Fibroblast of the aortic adventitia (primary cell): Measurements from ENCODE around the gene C19orf38. TPM values are rescaled to one million over a fixed set of nuclear protein-coding genes. Genes with fewer than 3 reads are reported as not detected.
"Not testable (repeated sequence)": the region's sequence is repeated elsewhere in the genome, so short reads cannot be mapped to it uniquely, and the experiment has no call there.

Source experiments
- DNase-seq: peaks from one replicate; pipeline ENCODE4 v3.0.0-alpha.2; 2010; ENCODE audit warnings: low read depth
- H3K4me3 ChIP-seq: 2 replicates; pipeline ENCODE4 v1.5.1; 2011; ENCODE audit warnings: low read depth, mild to moderate bottlenecking, control low read depth, low read length, moderate library complexity
- total RNA-seq: library from RNA; depleted of rRNA; stranded (reverse); fragments of >200 nt; gene quantifications from 2 replicates; pipeline ENCODE4 v1.2.3, GENCODE V29; 2012; ENCODE audit warnings: low replicate concordance
- TF ChIP-seq, protein P1 (sequence below): IDR thresholded peaks from 2 replicates; pipeline ENCODE4 v1.5.1; 2011; ENCODE audit warnings: mild to moderate bottlenecking, low read length, control low read depth, inconsistent platforms; ENCODE audit not compliant: insufficient read depth

The C19orf38 gene
- total RNA-seq, 1 donor = 0.81 TPM

DNA sequence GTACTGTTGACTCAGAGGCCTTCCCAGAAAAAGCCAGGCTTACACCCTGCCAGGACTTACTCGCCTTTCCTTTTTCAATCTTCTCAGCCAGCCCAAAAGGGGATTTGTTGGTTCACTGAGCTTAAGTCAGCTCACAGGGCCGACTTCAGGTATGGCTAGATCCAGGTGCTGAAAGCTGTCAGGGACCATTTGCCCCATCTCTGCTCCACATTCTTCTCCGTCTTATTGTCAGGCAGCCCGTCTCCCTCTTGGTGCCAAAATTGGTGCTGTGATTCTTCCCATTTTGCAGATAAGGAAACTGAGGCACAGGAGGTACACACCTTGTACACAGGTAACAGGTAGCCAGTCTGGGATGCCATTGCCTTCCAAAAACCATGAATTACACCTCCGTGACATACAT lies 2.4 kb downstream of the C19orf38 start:
- H3K4me3 ChIP-seq = no peak overlapping the region
- TF ChIP-seq, protein P1, sequence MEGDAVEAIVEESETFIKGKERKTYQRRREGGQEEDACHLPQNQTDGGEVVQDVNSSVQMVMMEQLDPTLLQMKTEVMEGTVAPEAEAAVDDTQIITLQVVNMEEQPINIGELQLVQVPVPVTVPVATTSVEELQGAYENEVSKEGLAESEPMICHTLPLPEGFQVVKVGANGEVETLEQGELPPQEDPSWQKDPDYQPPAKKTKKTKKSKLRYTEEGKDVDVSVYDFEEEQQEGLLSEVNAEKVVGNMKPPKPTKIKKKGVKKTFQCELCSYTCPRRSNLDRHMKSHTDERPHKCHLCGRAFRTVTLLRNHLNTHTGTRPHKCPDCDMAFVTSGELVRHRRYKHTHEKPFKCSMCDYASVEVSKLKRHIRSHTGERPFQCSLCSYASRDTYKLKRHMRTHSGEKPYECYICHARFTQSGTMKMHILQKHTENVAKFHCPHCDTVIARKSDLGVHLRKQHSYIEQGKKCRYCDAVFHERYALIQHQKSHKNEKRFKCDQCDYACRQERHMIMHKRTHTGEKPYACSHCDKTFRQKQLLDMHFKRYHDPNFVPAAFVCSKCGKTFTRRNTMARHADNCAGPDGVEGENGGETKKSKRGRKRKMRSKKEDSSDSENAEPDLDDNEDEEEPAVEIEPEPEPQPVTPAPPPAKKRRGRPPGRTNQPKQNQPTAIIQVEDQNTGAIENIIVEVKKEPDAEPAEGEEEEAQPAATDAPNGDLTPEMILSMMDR = no peak
- no peak for DNase-seq

DNA sequence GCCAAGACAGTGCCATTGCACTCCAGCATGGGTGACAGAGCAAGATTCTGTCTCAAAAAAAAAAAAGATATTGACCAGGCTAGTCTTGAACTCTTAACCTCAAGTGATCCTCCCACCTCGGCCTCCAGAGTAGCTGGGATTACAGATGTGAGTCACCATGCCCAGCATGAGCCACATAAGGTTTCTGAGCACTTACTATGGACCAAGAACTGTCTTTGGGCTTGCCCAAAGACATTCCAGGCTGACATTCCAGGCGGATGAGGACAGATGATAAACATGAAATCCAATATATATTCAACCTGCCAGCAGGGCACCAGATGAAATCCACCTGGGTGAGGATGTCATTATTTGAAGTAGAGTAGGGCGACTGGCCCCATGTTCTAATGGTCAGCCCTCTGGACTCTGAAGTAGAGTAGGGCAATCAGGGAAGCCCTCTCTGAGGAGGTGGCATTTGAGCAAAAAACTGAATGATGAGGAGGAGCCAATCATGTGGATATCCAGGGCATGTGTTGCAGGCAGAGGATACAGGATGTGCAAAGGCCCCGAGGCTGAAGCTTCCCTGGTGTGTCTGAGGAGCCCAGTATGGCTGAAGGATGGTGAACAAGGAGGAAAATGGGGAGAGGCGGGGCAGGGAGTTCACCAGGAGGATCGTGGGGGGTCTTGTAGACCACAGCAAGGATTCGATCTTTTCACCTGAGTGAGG lies 4.0 kb downstream of the C19orf38 start:
- TF ChIP-seq, protein P1 = no peak
- DNase-seq = peak; percentile 53

DNA sequence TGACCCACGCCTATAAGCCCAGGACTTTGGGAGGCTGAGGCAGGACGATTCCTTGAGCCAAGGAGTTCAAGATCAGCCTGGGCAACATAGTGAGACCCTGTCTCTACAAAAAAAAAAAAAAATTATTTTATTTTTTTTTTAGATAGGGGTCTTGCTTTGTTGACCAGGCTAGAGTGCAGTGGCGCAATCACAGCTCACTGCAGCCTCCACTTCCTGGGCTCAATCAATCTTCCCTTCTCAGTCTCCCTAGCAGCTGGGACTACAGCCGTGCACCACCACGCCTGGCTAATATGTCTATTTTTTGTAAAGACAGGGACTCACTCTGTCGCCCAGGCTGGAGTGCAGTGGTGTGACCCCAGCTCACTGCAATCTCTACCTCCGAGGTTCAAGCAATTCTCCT lies 4.7 kb downstream of the C19orf38 start:
- DNase-seq = no peak
- no peak overlapping the region for H3K4me3 ChIP-seq
- TF ChIP-seq, protein P1 = no peak

More for the DNA sequence above, 4.0 kb downstream of the C19orf38 start:
- H3K4me3 ChIP-seq = no peak overlapping the region

DNA sequence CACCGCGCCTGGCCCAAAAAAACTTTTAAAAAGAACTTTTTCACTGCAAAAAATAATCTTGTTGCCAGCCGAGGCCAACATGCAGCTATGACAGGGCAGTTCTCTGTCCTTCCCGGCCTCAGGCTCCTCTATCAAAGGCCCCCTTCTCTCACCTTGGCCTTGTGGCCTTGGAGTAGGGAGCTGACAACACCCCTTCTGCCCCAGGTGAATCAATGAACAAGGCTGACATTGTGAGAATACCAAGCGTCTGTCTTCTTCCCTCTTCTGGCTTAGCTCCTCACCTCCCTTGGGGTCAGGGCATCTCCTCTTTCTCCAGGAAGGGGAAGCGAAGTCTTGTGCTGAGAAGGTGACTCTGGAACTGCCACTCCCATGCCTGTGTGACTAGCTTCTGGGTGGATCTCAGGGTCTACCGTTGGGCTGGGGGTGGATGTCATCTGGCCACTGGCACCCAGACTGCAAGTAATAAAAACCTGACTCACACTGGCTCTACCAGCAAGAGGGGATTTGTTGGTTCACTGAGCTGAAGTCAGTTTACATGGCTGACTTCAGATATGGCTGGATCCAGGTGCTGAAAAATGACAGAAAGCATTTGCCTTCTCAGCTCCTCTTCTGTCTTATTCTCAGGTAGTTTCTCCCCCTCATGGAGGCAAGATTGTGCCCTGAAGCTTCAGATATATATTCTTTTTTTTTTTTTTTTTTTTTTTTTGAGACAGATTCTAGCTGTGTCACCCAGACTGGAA lies 6.3 kb downstream of the C19orf38 start:
- no peak overlapping the region for H3K4me3 ChIP-seq
- no peak for DNase-seq
- TF ChIP-seq, protein P1 = no peak

DNA sequence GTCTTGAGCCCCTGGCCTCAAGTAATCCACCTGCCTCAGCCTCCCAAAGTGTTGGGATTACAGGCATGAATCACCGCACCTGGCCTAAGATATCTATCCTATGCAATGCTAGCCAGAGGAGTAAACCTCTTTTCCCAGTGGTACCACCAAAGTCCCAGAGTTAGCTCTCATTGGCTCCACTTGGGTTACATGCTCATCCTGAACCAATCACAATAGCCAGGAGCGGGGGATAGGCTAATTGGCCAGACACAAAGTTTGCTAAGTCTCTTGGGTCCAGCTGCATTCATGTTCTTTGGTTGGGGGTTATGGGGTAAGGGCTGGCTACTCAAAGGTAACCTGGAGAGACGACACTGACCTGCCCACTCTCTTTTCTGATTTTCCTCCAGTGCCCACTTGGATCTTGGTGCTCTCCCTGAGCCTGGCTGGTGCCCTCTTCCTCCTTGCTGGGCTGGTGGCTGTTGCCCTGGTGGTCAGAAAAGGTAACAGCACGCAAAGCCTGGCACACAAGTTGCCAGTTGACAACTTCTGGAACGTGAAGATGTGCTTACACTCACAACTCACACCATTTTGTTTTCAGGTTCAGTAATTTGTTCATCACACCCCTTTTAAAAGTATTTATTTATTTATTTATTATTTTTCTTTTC lies 7.8 kb downstream of the C19orf38 start:
- DNase-seq = no peak
- TF ChIP-seq, protein P1 = peak; percentile 55
- H3K4me3 ChIP-seq = no peak overlapping the region

DNA sequence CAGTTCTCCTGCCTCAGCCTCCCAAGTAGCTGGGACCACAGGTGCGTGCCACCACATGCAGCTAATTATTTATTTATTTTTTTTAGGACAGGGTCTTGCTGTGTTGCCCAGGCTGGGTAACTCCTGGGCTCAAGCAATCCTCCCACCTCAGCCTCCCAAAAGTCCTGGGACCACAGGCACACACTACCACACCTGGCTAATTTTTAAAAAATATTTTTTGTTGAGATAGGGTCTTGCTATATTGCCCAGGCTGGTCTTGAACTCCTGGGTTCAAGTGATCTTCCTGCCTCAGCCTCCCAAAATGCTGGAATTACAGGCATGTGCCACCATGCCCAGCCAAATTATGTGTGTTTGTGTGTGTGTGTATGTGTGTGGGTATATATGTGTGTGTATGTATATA lies 8.7 kb downstream of the C19orf38 start:
- not testable (repeated sequence) for H3K4me3 ChIP-seq, DNase-seq

DNA sequence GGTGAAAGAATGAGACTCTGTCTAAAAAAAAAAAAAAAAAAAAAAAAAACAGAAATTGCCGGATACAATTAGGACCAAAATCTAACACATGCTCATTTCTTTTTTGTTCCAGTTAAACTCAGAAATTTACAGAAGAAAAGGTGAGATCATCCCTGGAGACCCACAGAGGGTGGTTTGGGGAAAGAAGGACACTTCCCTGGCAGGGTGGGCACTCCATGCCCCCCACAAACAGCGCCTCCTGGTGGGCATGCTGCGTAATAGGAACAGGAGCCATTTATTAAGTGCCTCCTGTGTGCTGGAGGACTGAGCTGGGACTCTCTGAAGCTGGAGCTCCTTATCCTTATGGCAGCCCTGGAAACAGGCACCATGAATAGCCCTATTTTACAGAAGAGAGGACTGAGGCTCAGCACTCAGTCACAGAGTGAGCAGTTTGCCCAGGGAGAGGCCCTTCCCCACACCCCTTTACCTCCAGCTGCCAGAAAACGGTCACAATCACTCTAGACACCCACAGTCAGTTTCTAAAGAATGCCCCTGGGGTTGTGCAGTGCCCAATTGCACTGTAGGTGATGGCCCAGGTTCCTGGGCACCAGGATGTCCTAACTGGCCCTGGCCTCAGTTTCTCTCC lies 10.1 kb downstream of the C19orf38 start:
- TF ChIP-seq, protein P1 = peak; percentile 84

More for the DNA sequence above, 10.1 kb downstream of the C19orf38 start:
- no peak overlapping the region for H3K4me3 ChIP-seq
- peak; percentile 32 for DNase-seq
